Measurements from ENCODE around the gene TNFRSF17.
"Not testable (repeated sequence)": the region's sequence is repeated elsewhere in the genome, so short reads cannot be mapped to it uniquely, and the experiment has no call there.

TNFRSF17 gene

DNA sequence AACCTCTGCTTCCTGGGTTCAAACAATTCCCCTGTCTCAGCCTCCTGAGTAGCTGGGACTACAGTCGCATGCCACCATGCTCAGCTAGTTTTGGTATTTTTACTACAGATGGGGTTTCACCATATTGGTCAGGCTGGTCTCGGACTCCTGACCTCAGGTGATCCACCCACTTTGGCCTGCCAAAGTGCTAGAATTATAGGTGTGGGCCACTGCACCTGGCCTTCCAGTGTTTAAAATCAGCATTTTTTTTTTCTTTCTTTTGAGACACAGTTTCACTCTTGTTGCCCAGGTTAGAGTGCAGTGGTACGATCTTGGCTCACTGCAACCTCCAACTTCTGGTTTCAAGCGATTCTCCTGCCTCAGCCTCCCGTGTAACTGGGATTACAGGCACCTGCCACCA is 5.3 kb downstream of the TNFRSF17 start:
- not testable (repeated sequence) for DNase-seq (ENCODE audit: low spot score)

DNA sequence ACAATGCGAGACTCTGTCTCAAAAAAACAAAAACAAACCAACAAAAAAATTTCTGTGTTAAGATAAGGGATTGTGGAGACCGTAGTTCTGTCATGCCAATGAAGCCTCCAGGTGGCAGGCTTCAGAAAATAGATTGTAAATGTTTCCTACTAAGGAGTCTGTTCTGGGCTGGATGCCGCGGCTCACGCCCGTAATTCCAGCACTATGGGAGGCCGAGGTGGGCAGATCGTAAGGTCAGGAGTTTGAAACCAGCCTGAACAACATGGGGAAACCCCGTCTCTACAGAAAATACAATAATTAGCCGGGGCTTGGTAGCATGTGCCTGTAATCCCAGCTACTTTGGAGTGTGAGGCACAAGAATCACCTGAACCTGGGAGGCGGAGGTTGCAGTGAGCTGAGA is 7.1 kb downstream of the TNFRSF17 start:
- no peak for DNase-seq (ENCODE audit: low spot score)

DNA sequence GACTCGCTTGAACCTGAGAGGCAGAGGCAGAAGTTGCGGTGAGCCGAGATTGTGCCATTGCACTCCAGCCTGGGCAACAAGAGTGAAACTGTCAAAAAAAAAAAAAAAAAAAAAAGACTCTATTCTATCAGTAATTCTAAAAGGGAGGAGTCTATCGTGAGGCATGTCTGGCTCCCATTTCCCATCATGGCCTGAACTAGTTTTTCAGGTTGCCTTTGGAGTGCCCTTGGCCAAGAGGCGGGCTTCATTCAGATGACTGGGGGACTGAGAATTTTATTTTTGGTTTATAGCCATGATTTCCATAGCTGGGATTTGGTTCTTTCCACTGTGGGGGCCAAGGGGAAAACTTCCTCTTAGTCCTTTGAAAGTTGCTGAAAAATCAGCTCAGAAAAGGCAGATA is 8.1 kb downstream of the TNFRSF17 start:
- no peak for DNase-seq (ENCODE audit: low spot score)

DNA sequence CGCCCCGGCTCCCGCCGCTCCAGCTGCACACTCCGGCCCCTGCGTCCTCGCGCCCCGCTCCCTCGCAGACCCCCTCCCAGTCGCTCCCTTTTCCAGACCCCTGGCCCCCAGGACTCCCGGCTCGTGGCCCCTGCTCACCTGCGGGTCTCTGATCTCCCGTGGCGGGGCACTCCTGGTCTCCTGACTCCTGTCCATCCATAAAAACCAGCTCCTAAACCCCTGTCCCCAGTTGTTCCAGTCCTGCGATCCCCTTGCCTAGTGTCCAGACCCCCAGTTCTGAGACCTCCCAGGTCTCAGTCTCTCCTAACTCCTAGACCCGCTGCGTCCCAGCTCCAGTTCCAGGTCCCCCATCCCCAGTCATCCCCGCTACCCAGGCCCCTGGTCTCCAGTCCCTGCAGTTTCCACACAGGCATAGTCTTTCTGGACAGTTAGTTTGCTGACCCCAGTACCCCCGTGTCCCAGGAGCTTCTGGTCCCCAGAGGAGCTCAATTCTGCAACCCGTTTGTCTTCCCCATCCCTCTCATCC is 11.9 kb downstream of the TNFRSF17 start:
- DNase-seq (ENCODE audit: low spot score) = no peak

DNA sequence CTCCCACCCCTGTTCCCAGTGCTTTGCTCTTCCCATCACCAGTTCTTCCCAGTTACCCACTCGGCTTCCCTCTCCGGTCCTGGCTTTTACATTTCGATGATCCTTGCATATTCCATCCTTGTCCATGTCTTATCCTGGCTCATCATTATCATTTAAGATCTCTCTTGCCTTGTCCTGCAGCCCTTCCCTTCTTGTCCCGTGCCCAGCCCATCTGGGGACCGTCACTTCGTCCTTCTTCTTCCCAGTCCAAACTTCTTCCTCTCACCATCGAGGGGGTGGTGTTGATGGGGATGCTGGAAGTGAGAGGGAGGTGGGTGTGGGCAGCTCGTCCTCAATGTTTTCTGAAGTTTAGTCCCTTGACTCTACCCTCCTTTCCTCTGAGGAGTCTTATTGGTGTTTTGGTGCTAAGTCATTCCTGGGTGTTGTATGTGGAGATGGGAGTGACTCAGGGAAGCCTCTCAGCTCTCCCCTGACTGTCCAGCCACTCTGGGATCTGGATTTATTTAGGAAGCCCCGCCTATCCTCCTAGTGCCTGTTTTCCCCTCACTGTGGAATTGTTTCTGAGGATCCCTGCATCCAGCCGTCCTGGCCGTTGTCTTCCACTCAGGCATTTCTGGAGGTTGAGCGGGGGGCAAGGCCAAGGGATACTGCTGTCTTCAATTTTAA is 12.5 kb downstream of the TNFRSF17 start:
- DNase-seq (ENCODE audit: low spot score) = peak; percentile 83

DNA sequence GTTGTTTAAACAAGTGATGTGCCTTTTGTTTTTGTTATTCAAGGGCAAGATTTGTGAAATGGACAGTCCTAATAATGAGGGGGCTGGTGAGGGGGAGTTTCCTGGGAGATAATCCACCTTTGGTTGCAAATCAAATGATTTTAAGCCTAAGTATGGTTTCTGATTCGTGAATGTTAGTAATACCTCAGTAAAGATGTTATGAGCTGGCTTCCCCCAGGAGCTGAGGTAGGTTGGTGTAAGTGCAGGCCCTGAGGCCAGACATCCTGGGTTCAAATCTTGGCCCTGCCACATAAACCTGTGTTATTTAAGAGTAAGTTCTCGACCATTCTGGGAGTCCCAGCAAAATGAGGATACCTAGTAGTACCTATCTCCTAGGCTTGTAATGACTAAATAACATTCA is 13.1 kb downstream of the TNFRSF17 start:
- no peak for DNase-seq (ENCODE audit: low spot score)

DNA sequence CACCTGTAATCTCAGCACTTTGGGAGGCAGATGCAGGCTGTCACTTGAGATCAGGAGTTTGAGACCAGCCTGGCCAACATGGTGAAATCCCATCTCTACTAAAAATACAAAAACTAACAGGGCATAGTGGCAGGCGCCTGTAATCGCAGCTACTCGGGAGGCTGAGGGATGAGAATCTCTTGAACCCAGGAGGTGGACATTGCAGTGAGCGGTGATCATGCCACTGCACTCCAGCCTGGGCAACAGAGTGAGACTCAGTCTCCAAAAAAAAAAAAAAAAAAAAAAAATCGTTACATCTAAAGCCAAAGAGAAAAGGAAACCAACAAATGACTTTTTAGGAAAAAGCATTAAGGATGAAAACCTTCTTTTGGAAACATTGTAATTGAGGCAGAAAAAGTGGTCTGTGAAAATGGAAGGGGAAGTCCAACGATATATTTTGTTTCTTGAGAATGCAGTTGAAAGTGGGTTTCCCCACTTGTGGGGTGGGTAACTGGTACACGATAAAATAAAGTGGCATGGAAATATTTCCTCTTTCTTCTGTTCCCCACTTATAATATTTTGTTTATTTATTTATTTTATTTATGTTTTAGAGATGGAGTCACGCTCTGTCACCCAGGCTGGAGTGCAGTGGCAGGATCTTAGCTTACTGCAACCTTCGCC is 14.1 kb downstream of the TNFRSF17 start:
- DNase-seq (ENCODE audit: low spot score) = no peak

DNA sequence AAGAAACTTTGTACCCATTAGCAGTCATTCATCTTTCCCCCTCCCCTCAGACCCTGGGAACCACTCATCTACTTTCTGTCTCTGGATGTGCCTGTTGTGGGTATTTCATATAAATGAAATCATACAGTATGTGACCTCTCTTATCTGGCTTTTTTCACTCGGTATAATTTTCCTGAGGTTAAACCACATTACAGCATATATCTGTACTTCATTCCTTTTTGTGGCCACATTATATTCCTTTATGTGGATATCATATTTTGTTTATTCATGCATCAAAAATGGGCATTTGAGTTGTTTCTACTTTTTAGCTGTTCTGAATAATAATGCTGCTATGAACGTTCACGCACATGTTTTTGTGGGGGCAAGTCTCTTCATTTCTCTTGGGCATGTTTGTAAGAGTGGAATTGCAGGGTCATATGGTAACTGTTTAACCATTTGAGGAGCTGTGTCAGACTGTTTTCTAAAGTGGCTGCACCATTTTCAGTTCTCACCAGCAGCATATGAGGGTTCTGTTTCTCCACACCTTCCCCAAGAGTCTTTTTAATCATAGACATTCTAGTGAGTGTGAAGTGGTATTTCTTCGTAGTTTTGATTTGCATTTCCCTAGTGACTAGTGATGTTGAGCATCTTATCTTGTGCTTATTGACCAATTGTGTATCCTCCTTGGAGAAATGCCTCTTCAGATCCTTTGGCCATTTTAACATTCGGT is 15.3 kb downstream of the TNFRSF17 start:
- no peak for DNase-seq (ENCODE audit: low spot score)

DNA sequence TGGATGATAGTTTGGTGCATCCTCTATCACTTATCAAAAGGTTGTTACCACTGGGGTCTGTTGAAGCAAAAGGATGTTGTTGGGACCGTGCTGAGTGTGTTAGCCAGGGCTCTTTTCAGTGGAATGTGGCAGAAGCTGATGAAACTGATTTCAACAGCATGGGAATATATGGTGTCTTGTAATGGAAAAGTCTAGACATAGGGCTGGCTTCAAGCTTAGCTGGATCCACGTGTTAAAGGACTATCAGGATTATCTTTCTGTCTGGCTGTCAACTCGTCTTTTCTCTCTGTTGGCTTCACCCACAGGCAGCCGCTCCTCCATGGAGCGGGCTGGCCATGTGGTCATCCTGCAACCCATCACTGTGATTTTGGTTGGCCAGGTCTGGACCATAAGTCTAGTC is 20.2 kb downstream of the TNFRSF17 start:
- no peak for DNase-seq (ENCODE audit: low spot score)

DNA sequence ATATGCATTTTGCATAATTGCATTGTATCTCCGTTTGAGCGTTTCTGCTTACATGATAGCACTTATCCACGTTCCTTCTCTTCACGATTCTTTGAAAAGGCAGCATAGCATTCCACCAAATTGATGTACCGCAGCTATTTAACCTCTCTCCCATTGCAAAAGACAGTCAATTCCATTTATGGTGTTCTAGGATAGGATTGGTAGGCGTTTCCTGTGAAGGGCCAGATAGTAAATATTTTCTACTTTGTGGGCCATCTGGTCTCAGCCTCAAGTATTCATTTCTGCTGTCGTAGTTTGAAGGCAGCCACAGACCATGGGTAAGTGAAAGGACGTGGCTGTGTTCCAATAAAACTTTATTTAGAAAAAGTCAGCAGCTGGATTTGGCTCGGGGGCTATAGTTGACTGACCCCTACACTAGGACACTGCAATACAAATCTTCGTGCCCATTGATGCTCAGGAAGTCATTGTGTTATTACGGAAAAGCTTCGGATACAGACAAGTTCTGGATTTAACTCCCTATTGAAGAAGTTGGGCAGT is 21.6 kb downstream of the TNFRSF17 start:
- DNase-seq (ENCODE audit: low spot score) = no peak

DNA sequence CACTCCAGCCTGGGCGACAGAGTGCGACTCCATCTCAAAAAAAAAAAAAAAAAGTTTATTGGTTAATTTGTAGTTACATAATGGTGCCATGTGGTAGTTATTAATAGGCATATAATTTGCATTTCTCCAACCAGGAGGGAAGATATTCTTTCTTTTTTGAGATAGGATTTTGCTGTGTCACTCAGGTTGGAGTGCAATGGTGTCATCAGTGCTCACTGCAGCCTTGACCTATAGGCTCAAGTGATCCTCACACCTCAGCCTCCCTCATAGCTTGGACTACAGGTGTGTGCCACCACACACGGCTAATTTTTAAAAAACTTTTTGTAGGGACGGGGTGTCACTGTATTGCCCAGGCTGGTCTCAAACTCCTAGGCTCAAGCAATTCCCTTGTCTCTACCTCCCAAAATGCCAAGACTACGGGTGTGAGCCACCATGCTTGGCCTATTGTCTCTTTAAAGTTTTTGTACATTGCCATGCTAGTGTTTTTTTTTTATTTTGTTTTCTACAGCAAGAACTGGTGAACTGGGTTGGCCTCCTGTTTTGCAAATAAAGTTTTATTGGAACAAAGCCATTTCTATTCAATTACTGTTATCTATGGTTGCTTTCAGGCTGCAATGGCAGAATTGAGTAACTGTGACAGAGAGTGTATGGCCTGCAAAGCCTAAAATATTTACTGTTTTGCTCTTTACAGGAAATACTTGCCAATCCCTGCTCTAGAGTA is 23.4 kb downstream of the TNFRSF17 start:
- no peak for DNase-seq (ENCODE audit: low spot score)

DNA sequence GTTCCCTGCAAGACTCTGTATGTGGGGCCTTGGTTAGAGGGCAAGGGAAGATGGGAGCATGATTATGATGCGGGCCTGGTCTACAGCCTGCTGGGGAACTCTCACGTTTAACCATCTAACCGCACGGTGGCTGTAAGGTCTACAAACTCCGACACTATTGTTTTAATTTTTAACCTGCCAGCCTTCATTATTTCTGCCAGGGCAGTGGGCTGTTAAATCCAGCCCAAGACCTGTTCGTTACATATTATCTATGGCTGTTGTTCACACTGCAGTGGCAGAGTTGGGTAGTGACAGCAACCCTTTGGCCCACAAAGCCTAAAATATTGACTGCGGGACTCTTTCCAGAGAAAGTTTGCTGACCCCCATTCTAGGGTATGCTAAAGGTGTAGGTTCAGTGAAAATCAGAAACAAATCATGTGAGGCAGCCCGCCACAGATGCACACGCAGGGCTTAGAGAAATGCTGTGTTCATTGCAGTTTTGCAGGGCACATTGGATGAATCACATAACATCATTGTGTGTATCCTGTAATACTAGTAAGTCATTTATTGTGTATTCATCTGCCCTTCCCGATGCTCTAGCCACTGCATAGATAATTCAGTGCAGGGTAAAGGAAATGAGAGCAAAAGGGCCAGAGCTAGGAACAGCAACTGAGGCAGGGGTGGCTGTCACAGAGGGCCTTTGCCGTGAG is 25.8 kb downstream of the TNFRSF17 start:
- DNase-seq (ENCODE audit: low spot score) = no peak

DNA sequence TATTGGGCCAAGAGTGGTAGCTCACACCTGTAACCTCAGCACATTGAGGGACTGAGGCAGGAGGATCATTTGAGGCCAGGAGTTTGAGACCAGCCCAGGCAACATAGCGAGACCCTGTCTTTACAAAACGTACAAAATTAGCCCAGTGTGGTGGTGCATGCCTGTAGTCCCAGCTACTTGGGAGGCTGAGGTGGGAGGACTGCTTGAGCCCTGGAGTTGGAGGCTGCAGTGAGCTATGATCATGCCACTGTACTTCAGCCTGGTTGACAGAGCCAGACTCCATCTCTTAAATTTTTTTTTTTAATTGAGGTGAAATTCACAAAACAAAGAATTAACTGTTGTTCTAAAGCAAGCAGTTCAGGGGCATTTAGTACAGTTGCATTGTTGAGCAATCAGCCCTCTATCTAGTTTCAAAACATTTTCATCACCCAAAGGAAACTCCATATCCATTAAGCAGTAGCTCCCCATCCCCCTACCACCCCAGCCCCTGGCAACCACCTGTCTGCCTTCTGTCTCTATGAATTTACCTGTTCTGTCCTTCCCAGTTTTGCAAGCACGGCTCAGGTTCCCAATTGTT is 27.1 kb downstream of the TNFRSF17 start:
- no peak for DNase-seq (ENCODE audit: low spot score)

DNA sequence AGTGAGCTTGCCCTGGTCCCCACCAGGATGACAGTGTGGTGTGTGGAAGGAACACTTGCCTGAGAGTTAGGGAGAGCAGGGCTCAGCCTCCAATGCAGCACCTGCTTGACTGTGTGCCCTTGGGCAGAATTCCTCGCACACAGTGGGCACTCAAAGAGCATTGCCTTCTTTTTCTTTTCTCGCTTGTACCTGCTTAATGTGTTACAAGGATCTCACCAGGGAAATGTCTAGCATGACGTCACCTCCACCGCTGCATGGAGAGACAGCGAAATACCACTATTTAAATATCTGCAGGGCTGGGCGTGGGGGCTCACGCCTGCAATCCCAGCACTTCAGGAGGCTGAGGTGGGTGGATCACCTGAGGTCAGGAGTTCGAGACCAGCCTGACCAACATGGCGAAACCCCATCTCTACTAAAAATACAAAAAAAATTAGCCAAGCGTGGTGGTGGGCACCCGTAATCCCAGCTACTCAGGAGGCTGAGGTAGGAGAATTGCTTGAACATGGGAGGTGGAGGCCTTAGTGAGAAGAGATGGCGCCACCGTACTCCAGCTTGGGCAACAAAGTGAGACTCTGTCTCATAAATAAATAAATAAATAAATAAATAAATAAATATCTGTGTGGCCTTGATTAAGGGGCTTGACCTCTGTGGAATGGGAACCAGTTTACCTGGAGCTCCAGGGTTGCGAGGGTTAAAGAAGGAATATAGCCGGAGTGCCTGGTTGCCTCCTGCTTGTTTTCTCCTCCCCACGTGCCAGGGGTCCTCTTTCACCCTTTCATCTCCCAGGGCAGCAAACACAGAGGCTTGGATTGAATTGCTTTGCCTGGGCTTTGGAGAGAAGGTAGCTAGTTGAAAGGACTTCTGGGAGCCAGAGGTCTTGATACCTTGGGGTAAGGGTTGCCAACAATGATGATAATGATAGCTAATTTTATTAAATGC is 27.8 kb downstream of the TNFRSF17 start:
- DNase-seq (ENCODE audit: low spot score) = no peak

DNA sequence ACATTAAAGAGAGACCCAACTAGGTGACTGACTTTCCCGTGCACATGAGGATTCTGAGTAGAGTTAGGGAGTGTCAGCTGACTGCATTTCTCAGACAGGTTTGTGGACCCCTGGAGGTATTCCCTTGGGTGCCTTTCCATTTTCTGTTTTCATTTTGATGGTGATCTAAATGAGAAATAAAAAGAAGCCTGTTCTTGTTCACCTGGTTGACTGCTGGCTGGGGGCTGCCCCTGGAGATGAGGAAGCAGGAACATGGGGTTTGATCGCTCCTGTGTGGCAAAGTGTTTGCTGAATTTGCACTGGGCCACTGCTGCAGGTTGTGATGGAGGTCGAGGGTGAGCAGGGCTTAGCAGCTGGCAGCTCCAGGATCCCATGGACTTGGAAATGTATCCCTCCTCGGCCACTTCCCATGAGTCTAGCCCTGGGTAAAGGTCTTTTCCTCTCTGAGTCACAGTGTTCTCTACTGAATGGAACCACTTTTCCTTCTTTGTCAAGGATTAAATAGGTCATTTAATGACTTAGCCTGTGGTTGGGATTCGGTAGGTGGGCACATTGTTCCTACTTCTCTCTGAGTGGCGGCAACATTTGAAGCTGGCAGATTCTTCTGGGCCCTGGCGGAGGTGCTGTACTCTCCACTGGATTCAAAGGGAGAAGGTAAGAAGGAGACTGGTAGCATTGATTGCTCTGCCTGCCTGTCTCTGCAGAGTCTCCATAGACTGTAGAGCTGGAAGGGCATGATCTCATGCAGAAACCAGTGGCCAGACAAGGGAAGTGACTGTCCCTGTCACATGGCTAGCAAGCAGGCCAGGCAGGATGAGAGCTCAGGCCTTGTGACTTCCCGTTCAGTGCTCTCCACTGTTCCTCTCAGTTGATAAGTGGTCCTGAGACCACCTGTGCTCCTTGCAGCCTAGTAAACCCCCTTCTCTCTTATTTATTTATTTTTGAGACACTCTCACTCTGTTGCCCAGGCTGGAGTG is 29.4 kb downstream of the TNFRSF17 start:
- DNase-seq (ENCODE audit: low spot score) = no peak

DNA sequence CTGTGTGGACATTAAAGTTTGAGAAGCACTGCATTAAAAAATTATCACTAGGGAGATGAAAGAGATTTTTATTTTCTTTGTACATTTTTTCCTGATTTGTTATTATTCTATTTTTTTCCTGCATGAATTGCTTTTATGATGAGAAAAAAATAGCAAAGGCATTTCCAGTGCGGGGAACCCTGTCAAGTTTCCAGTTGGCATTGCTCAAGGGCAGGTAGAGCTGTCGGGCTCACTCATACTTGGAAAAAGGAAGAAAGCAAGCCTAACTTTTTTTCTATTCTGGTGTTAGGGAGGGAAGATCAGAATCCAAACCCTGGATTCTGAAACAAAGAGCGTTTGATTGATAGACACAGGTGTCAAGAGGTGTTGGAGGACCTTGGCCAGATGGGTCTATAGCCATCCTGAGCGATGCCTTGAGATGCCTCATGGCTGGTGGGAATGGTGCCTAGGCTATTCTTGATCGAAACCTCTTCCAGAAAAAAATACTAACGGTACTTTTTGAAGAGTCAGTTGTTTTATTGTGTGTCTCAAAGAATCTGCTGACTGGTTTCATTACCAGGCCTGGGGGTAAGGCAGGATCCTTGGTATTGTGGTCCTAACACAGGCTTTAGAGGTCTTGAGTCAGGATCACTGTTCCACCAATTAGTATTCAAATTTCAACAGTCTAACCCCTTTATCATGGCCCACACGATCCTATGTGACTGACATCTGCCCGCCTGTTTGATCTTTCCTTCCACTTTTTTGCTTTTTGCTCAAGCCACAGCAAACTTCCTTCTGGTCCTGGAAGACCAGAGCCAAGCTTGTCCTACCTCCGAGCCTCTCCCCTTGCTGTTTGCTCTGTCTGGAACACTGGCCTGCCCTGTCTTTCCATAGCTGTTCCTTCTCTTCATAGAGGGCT is 31.7 kb downstream of the TNFRSF17 start:
- DNase-seq (ENCODE audit: low spot score) = no peak

DNA sequence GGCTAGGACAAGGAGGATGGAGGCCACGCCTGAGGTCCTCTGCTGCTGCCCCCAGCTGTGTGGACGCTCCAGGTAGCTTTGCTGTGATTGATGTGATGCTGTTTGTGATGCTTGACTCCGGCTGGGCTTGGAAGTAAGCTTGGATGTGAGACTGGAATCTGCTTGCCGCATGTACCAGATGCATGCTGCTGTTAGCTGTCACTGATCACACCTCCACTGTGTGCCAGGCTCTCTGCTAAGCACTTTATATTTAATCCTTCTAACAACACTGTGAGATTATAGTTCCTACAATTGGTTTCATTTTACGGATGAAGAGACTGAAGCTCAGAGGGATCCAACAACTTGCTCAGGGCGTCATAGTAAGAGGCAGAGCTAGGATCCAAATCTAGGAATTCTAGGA is 35.0 kb downstream of the TNFRSF17 start:
- DNase-seq (ENCODE audit: low spot score) = no peak
